ENCODE measurements around the gene RNF103.

Gene RNF103

GRCh38 chr2:86627550-86627949, 3.9 kb upstream of the RNF103 start:
- Histone ChIP-seq H3K4me3 (ENCODE audit: low read depth, low read length) (no peak overlapping the region), H3K4me1 (ENCODE audit: control insufficient read depth, insufficient read depth, low read length) (no peaks in the 10 kb centered on the region), H3K27ac (ENCODE audit: extremely low read depth, low read depth, low read length) (no peak overlapping the region), H3K9me3 (ENCODE audit: control insufficient read depth, insufficient read depth, low read depth, low read length) (no peaks in the 10 kb centered on the region), H3K36me3 (ENCODE audit: control insufficient read depth in 2 of 2, insufficient read depth in 1 of 2, low read length in 2 of 2) (no peaks in the 10 kb centered on the region)
- ChIA-PET CTCF (interaction anchor here (0.6 kb wide), 1 partner anchor 1967 kb away, joined by 3 read pairs; no protein-coding TSS in a partner anchor), POLR2A (no interaction called here)
- TF ChIP-seq ZNF112 (tag by site-specific recombination; IDR thresholded peaks at IDR 0.05), result no peak
- TF ChIP-seq ZNF654 (tag by site-specific recombination; IDR thresholded peaks at IDR 0.05; ENCODE audit: low read depth), result no peak
- TF ChIP-seq ZNF248 (tag by site-specific recombination; IDR thresholded peaks at IDR 0.05), result no peak
- no peak for TF ChIP-seq FEZF1 (tag by site-specific recombination; IDR thresholded peaks at IDR 0.05)
- TF ChIP-seq SALL2 (tag by site-specific recombination; IDR thresholded peaks at IDR 0.05; ENCODE audit: borderline replicate concordance), result no peak
- no peak for TF ChIP-seq ZNF692 (tag by site-specific recombination; IDR thresholded peaks at IDR 0.05)
- no peak for TF ChIP-seq ZFP3 (tag by site-specific recombination; IDR thresholded peaks at IDR 0.05; ENCODE audit: low read depth)
- TF ChIP-seq ZBTB10 (tag by site-specific recombination; IDR thresholded peaks at IDR 0.05), result no peak
- no peak for TF ChIP-seq ZNF837 (tag by site-specific recombination; IDR thresholded peaks at IDR 0.05)
- TF ChIP-seq BCL11B (tag by site-specific recombination; IDR thresholded peaks at IDR 0.05; ENCODE audit: low read depth), result no peak
- TF ChIP-seq ZNF623 (tag by site-specific recombination; IDR thresholded peaks at IDR 0.05), result no peak
- no peak for TF ChIP-seq OSR2 (tag by site-specific recombination; IDR thresholded peaks at IDR 0.05)

GRCh38 chr2:86625096-86625495, 1.4 kb upstream of the RNF103 start:
- Histone ChIP-seq H3K27ac (ENCODE audit: extremely low read depth, low read depth, low read length) (no peak overlapping the region), H3K36me3 (ENCODE audit: control insufficient read depth in 2 of 2, insufficient read depth in 1 of 2, low read length in 2 of 2) (peaks cover 0 to 2% of the 10 kb centered on the region in 2 experiments; a peak in 2 of 3 replicates), H3K4me3 (ENCODE audit: low read depth, low read length) (no peak overlapping the region), H3K4me1 (ENCODE audit: control insufficient read depth, insufficient read depth, low read length) (no peaks in the 10 kb centered on the region), H3K9me3 (ENCODE audit: control insufficient read depth, insufficient read depth, low read depth, low read length) (no peaks in the 10 kb centered on the region)
- TF ChIP-seq SALL2 (tag by site-specific recombination; IDR thresholded peaks at IDR 0.05; ENCODE audit: borderline replicate concordance), result no peak
- TF ChIP-seq ZNF146 (tag by site-specific recombination; IDR thresholded peaks at IDR 0.05), result no peak
- no peak for TF ChIP-seq ZNF214 (tag by site-specific recombination; IDR thresholded peaks at IDR 0.05; ENCODE audit: borderline replicate concordance)
- TF ChIP-seq, protein P1, sequence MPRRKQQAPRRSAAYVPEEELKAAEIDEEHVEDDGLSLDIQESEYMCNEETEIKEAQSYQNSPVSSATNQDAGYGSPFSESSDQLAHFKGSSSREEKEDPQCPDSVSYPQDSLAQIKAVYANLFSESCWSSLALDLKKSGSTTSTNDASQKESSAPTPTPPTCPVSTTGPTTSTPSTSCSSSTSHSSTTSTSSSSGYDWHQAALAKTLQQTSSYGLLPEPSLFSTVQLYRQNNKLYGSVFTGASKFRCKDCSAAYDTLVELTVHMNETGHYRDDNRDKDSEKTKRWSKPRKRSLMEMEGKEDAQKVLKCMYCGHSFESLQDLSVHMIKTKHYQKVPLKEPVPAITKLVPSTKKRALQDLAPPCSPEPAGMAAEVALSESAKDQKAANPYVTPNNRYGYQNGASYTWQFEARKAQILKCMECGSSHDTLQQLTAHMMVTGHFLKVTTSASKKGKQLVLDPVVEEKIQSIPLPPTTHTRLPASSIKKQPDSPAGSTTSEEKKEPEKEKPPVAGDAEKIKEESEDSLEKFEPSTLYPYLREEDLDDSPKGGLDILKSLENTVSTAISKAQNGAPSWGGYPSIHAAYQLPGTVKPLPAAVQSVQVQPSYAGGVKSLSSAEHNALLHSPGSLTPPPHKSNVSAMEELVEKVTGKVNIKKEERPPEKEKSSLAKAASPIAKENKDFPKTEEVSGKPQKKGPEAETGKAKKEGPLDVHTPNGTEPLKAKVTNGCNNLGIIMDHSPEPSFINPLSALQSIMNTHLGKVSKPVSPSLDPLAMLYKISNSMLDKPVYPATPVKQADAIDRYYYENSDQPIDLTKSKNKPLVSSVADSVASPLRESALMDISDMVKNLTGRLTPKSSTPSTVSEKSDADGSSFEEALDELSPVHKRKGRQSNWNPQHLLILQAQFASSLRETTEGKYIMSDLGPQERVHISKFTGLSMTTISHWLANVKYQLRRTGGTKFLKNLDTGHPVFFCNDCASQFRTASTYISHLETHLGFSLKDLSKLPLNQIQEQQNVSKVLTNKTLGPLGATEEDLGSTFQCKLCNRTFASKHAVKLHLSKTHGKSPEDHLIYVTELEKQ (tag by site-specific recombination; IDR thresholded peaks at IDR 0.05; ENCODE audit: borderline replicate concordance), result no peak
- TF ChIP-seq ZBTB17 (tag by site-specific recombination; IDR thresholded peaks at IDR 0.05), result no peak
- TF ChIP-seq ZNF175 (tag by site-specific recombination; IDR thresholded peaks at IDR 0.05), result no peak
- no peak for TF ChIP-seq ZNF423 (tag by site-specific recombination; IDR thresholded peaks at IDR 0.05)
- no peak for TF ChIP-seq ZNF600 (tag by site-specific recombination; IDR thresholded peaks at IDR 0.05)
- TF ChIP-seq FEZF1 (tag by site-specific recombination; IDR thresholded peaks at IDR 0.05), result no peak
- no peak for TF ChIP-seq GLIS2 (tag by site-specific recombination; IDR thresholded peaks at IDR 0.05)
- no peak for TF ChIP-seq ZNF529 (tag by site-specific recombination; IDR thresholded peaks at IDR 0.05; ENCODE audit: insufficient replicate concordance)
- TF ChIP-seq, protein P2, sequence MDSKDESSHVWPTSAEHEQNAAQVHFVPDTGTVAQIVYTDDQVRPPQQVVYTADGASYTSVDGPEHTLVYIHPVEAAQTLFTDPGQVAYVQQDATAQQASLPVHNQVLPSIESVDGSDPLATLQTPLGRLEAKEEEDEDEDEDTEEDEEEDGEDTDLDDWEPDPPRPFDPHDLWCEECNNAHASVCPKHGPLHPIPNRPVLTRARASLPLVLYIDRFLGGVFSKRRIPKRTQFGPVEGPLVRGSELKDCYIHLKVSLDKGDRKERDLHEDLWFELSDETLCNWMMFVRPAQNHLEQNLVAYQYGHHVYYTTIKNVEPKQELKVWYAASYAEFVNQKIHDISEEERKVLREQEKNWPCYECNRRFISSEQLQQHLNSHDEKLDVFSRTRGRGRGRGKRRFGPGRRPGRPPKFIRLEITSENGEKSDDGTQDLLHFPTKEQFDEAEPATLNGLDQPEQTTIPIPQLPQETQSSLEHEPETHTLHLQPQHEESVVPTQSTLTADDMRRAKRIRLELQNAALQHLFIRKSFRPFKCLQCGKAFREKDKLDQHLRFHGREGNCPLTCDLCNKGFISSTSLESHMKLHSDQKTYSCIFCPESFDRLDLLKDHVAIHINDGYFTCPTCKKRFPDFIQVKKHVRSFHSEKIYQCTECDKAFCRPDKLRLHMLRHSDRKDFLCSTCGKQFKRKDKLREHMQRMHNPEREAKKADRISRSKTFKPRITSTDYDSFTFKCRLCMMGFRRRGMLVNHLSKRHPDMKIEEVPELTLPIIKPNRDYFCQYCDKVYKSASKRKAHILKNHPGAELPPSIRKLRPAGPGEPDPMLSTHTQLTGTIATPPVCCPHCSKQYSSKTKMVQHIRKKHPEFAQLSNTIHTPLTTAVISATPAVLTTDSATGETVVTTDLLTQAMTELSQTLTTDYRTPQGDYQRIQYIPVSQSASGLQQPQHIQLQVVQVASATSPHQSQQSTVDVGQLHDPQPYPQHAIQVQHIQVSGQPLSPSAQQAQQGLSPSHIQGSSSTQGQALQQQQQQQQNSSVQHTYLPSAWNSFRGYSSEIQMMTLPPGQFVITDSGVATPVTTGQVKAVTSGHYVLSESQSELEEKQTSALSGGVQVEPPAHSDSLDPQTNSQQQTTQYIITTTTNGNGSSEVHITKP (tag by site-specific recombination; IDR thresholded peaks at IDR 0.05), result no peak
- POLR2A ChIA-PET, result no interaction called here
- CTCF ChIA-PET, result interaction anchor here (0.6 kb wide), 1 partner anchor 858 kb away, joined by 3 read pairs; no protein-coding TSS in a partner anchor

All from HEK293 (cell line).